Right atrium auricular region (tissue), 2 donors: ENCODE measurements around the gene SERBP1. TPM values are rescaled to one million over a fixed set of nuclear protein-coding genes. Genes with fewer than 3 reads are reported as not detected.

ENCODE experiments used
- DNase-seq: peaks from one replicate; pipeline ENCODE4 v3.0.0-alpha.2; 2019; ENCODE audit warnings: low spot score
- H3K27ac ChIP-seq, 2 donors: fragments of 200-600 bp; sonication (generic); 1 replicate in 1 of 2; 2 replicates in 1 of 2; pipeline ENCODE4 v1.5.1; 2016 to 2019
- H3K27me3 ChIP-seq, 2 donors: fragments of 200-600 bp; sonication (generic); one replicate each; pipeline versions ENCODE4 v1.5.1 to v1.6.0; 2017 to 2019
- H3K36me3 ChIP-seq: fragments of 200-600 bp; sonication (generic); one replicate; pipeline ENCODE4 v1.5.1; 2016
- H3K4me1 ChIP-seq, 2 donors: fragments of 200-600 bp; sonication (generic); one replicate each; pipeline versions ENCODE4 v1.5.1 to v1.6.0; 2017 to 2019
- H3K4me3 ChIP-seq, 2 donors: fragments of 200-600 bp; sonication (generic); 1 replicate in 1 of 2; 2 replicates in 1 of 2; pipeline ENCODE4 v1.5.1; 2017 to 2019; ENCODE audit warnings: mild to moderate bottlenecking in 1 of 2, moderate library complexity in 1 of 2
- H3K9me3 ChIP-seq, 2 donors: fragments of 200-600 bp; sonication (generic); one replicate each; pipeline ENCODE4 v1.5.1; 2019
- total RNA-seq, 2 donors: library from RNA; depleted of rRNA; stranded (reverse); fragments of >200 nt; gene quantifications; one replicate each; pipeline ENCODE4 v1.1.0, GENCODE V29; 2016
- TF ChIP-seq, protein P1 (sequence below), 2 donors: fragments of 200-600 bp; sonication (generic); IDR thresholded peaks; one replicate each; pipeline ENCODE4 v1.5.1; 2019; ENCODE audit warnings: antibody characterized with exemption in 2 of 2

Gene SERBP1
- 100 to 1,000 TPM; 130 to 144 TPM for total RNA-seq

DNA sequence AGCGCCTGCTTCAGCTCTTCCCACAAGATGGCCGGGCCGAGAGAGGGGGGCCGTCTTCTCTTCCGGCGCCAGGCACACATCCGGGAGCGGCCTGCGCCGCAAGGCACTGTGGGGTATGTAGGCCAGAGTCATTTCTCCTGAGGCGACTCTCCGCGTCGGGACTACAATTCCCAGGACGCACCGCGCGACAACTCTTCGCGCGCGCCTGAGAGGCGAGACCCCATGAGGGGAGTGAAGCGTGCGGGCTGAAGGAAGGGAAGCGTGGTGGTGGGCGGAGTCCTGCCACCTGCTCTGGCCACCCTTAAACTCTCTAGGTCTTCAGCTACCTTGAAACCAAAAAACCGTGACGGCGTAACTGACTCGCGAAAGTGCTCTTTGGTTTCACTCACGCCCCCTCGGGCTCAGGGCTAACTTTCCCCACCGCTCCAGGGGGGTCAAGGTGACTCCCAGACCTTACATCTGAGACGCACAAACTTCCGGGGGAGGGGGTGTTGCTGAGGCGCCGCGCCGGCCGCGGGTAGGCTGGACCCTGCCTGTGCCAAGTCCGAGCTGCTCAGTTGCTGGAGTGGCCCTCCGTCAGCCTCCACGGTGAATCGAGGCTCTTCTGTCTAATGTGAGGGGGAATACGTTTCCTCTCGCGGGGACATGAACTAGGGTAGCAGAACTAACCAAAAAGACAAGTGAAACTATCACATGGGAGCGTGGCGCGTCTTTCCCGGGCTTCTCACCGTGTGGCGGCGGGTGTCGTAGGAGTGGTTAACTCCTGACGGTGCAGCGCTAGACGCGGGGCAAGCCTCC lies at the start of gene SERBP1:
TSS of gene SERBP1 (minus strand) at position 45 of the 798 bp plus-strand sequence. CDS start 102 bp downstream, outside the sequence.
- Histone ChIP-seq H3K4me3 (peak within 1 kb of the TSS; percentile 86 to 95), H3K9me3 (no peaks in the 10 kb centered on the region), H3K27me3 (no peaks in the 10 kb centered on the region), H3K36me3 (peaks cover 8% of the 10 kb centered on the region), H3K4me1 (peaks cover 0 to 31% of the 10 kb centered on the region in 2 donors), H3K27ac (peak within 1 kb of the TSS; percentile 85 to 97)
- DNase-seq, result peak; percentile 95
- TF ChIP-seq, protein P1, sequence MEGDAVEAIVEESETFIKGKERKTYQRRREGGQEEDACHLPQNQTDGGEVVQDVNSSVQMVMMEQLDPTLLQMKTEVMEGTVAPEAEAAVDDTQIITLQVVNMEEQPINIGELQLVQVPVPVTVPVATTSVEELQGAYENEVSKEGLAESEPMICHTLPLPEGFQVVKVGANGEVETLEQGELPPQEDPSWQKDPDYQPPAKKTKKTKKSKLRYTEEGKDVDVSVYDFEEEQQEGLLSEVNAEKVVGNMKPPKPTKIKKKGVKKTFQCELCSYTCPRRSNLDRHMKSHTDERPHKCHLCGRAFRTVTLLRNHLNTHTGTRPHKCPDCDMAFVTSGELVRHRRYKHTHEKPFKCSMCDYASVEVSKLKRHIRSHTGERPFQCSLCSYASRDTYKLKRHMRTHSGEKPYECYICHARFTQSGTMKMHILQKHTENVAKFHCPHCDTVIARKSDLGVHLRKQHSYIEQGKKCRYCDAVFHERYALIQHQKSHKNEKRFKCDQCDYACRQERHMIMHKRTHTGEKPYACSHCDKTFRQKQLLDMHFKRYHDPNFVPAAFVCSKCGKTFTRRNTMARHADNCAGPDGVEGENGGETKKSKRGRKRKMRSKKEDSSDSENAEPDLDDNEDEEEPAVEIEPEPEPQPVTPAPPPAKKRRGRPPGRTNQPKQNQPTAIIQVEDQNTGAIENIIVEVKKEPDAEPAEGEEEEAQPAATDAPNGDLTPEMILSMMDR (IDR thresholded peaks at IDR 0.05), result no peak

DNA sequence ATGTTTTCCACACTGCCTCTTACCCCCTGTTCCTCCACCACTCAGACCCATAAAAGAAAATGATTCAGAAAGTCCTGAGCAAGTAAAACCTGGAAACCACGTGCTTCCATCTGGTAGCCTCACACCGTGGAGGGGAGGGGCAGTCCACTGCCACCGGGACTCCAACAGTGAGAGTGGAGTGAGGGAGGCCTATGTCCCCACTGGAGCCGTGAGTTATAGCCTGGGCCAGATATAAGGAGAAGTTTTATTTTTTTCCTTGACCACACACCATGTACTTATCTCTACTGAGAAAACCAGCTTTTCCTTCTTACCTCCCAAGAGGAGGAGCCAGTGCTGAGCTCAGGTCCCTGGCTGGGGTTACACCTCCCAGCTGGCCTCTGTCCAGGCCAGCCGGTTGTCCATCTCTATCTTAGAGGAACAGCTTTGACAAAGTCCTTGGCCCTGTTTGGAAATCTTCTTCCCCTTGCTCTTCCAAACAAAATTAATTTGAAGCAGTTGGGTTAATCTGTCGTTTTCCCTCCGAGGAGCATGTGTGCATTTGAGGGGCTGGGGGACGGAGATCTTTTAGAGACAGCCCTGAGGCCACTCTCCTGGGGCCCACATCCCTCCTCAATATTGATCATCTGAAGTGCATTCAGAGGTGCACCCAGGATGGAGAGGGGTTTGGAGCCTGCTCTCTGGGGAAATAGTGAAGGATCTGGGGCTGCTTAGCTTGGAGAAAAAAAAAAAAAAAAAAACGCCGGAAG lies 49.1 kb upstream of the SERBP1 start:
- H3K27ac ChIP-seq, result no peak overlapping the region
- peaks cover 0 to 8% of the 10 kb centered on the region in 2 donors for H3K4me1 ChIP-seq
- no peaks in the 10 kb centered on the region for H3K9me3 ChIP-seq
- TF ChIP-seq, protein P1 (IDR thresholded peaks at IDR 0.05), result no peak
- no peak overlapping the region for H3K4me3 ChIP-seq
- no peak for DNase-seq
- no peaks in the 10 kb centered on the region for H3K36me3 ChIP-seq
- no peaks in the 10 kb centered on the region for H3K27me3 ChIP-seq

DNA sequence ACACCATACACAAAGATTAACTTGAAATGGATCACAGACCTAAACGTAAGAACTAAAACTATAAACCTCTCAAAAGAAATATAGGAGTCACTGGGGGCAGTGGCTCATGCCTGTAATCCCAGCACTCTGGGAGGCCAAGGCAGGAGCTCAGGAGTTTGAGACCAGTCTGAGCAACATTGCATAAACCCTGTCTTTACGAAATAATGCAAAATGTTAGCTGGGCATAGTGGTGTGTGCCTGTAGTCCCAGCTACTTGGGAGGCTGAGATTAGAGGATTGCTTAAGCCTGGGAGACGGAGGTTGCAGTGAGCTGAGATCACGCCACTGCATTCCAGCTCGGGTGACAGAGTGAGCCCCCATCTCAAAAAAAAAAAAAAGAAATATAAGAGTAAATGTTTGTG lies 46.7 kb upstream of the SERBP1 start:
- DNase-seq, result no peak
- H3K9me3 ChIP-seq, result no peaks in the 10 kb centered on the region
- no peaks in the 10 kb centered on the region for H3K27me3 ChIP-seq
- no peaks in the 10 kb centered on the region for H3K36me3 ChIP-seq
- TF ChIP-seq, protein P1 (IDR thresholded peaks at IDR 0.05), result no peak
- H3K27ac ChIP-seq, result no peak overlapping the region
- peaks cover 0 to 8% of the 10 kb centered on the region in 2 donors for H3K4me1 ChIP-seq
- no peak overlapping the region for H3K4me3 ChIP-seq

DNA sequence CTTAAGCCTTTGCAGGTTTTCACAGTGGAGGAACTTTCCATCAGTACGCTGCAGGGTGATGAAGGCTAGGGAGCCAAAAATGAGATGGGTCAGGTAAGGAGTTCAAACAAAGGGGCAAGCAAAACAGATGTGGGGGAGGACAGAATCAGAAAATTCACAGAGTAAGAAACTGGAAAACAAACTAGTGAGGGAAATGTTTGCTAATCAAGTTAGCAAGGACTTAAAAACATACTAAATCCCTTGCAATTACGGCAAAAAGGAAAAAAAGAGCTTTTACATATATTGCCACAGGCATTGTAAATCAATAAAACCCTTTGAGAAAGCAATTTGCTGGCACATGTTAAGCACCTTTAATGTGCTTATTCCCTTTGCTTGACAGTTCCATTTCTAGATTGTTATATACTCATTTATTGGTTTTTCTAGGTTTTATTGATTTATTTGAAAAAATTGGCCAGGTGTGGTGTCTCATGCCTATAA lies 45.8 kb upstream of the SERBP1 start:
- Histone ChIP-seq H3K4me1 (peaks cover 0 to 8% of the 10 kb centered on the region in 2 donors), H3K36me3 (no peaks in the 10 kb centered on the region), H3K27me3 (no peaks in the 10 kb centered on the region), H3K27ac (no peak overlapping the region), H3K4me3 (no peak overlapping the region), H3K9me3 (no peaks in the 10 kb centered on the region)
- TF ChIP-seq, protein P1 (IDR thresholded peaks at IDR 0.05), result no peak
- DNase-seq, result no peak

DNA sequence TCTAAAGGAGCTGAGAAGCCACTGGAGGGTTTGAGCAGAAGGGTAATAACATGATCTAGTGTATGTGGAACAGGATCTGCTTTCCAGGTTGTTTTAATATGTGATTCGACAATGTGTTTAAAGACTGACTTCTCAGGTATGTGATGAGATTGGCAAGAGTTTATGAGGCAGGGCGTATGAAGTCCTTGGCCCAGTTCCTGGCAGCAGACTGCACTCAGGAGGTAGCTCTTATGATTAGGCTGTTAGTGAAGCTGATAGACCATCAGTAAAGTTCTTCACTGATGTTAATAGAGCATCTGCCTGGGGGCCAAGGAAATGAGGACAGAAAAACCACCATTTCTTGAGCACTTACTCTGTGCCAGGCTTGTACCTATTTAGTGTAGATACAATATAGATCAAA lies 41.9 kb upstream of the SERBP1 start:
- H3K27ac ChIP-seq, result no peak overlapping the region
- H3K4me3 ChIP-seq, result no peak overlapping the region
- no peaks in the 10 kb centered on the region for H3K27me3 ChIP-seq
- no peak for DNase-seq
- no peaks in the 10 kb centered on the region for H3K9me3 ChIP-seq
- TF ChIP-seq, protein P1 (IDR thresholded peaks at IDR 0.05), result no peak
- H3K4me1 ChIP-seq, result no peaks in the 10 kb centered on the region
- no peaks in the 10 kb centered on the region for H3K36me3 ChIP-seq
